B cell (primary cell): ENCODE measurements around the gene AOPEP.

Source experiments
- CTCF ChIP-seq: fragments of 200-600 bp; IDR thresholded peaks from one replicate; pipeline ENCODE4 v1.8.0; 2022; ENCODE audit warnings: antibody characterized with exemption, mild to moderate bottlenecking
- EZH2 ChIP-seq: IDR thresholded peaks from 2 replicates; pipeline ENCODE4 v1.6.1; 2012; ENCODE audit warnings: borderline replicate concordance, low read depth, mild to moderate bottlenecking, moderate library complexity, low read length; ENCODE audit not compliant: insufficient read depth, poor library complexity, severe bottlenecking

DNA sequence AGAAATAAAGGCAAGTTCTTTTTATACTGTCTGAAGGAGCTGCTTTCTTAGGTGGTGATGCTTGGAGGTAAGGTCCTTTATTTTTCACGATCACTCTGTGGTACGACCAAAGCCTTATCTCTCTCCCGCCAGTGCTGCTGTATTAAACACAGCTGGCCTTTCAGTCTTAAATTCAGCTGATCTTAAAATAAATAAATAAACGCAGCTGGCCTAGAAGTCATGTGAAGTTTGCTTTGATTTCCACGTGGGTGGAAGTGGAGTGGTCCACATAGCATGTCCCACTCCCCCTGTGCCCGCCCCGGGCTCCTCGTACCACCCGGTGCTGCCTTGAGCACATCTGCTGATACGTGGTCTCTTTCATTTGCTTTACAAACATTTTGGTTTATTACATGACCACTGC, 330.6 kb downstream of the AOPEP start:
- TF ChIP-seq CTCF: no peak
- TF ChIP-seq EZH2: no peak
